ENCODE data around the gene LAMB4.

GRCh38 chr7:108038986-108039385 is 91.2 kb downstream of the LAMB4 start:
- TF ChIP-seq TAF1 (IDR thresholded peaks at IDR 0.05; ENCODE audit: borderline replicate concordance, low read depth, low read length) = no peak
- TF ChIP-seq POLR2A (IDR thresholded peaks at IDR 0.05; ENCODE audit: low read depth, low read length) = no peak
- TF ChIP-seq POLR2AphosphoS5 (IDR thresholded peaks at IDR 0.05; ENCODE audit: low read depth, low read length) = no peak
